Tibial nerve (tissue), 4 donors: ENCODE results near the gene LGALS4.

Experiments
- EP300 ChIP-seq, 2 donors: sonication (generic); formaldehyde crosslinking; IDR thresholded peaks; one replicate each; pipeline ENCODE4 v1.6.1; 2017; ENCODE audit warnings: antibody characterized with exemption in 2 of 2, mild to moderate bottlenecking in 1 of 2
- TF ChIP-seq, protein P1 (sequence below), 5 experiments: fragments of 200-600 bp in 3 of 5; fragments of 450-650 bp in 2 of 5; sonication (generic) in 3 of 5; IDR thresholded peaks; one replicate each; pipeline ENCODE4 v1.5.1; 2016 to 2019; ENCODE audit warnings: antibody characterized with exemption in 5 of 5, mild to moderate bottlenecking in 3 of 5, moderate library complexity in 2 of 5

DNA sequence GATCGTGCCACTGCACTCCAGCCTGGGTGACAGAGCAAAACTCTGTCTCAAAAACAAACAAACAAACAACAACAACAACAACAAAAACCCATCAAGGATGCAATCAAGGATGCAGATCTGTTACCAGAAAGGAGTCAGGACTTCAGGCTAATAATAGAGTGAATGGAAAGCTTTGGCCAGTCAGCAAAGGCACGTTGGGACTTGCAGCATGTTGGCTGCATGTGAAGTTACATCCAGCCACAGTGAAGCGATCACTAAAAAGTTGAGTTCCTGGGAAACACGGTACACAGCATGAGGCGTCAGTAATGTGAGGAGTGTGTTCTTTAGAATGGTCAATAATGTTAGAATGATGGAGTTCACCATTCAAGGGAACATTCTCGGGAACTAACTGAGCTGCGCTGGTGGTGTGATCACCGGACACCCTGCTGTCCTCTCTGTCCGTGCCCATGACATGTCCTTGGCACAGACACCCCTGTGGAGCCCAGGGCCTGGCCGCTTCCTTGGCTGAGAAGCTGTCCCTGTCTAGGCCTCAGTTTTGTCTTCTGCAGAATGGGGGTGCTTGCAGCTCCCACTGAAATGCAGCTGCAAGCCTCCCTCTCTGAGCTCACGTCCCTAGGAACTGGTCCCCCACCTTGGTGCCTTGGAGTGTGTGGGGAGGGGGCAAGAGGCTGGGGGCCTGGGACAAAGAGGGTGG is 26.0 kb downstream of the LGALS4 start:
- TF ChIP-seq, protein P1, sequence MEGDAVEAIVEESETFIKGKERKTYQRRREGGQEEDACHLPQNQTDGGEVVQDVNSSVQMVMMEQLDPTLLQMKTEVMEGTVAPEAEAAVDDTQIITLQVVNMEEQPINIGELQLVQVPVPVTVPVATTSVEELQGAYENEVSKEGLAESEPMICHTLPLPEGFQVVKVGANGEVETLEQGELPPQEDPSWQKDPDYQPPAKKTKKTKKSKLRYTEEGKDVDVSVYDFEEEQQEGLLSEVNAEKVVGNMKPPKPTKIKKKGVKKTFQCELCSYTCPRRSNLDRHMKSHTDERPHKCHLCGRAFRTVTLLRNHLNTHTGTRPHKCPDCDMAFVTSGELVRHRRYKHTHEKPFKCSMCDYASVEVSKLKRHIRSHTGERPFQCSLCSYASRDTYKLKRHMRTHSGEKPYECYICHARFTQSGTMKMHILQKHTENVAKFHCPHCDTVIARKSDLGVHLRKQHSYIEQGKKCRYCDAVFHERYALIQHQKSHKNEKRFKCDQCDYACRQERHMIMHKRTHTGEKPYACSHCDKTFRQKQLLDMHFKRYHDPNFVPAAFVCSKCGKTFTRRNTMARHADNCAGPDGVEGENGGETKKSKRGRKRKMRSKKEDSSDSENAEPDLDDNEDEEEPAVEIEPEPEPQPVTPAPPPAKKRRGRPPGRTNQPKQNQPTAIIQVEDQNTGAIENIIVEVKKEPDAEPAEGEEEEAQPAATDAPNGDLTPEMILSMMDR (IDR thresholded peaks at IDR 0.05): no peak
- no peak for TF ChIP-seq EP300 (IDR thresholded peaks at IDR 0.05)
